B cell (primary cell): ENCODE results near the gene NPIPA2. TPM values are rescaled to one million over a fixed set of nuclear protein-coding genes. Genes with fewer than 3 reads are reported as not detected.
"Not testable (repeated sequence)": the region's sequence is repeated elsewhere in the genome, so short reads cannot be mapped to it uniquely, and the experiment has no call there.

Source experiments
- ATAC-seq: fragments of 200-7000 bp; cut with Tn5 transposase; one replicate; pipeline ENCODE4 v1.10.0; 2021; ENCODE audit warnings: low read depth, mild to moderate bottlenecking, moderate number of reproducible peaks, moderate library complexity
- CTCF ChIA-PET: fragments of 350-600 bp; sonication (Branson Sonifier 250); formaldehyde crosslinking; loops from one replicate; lab custom pipeline; 2021; ENCODE audit warnings: antibody characterized with exemption, inconsistent platforms; lab: Charles Lee
- POLR2A ChIA-PET: fragments of 350-600 bp; sonication (Branson Sonifier 250); formaldehyde crosslinking; loops from one replicate; lab custom pipeline; 2021; ENCODE audit warnings: antibody characterized with exemption; lab: Charles Lee
- DNase-seq: peaks from one replicate; pipeline ENCODE4 v3.0.0; 2013
- H2AFZ ChIP-seq: 2 replicates; pipeline ENCODE4 v1.6.1; 2012; ENCODE audit warnings: mild to moderate bottlenecking, low read depth, low read length; ENCODE audit not compliant: insufficient read depth, poor library complexity, severe bottlenecking
- H3K27ac ChIP-seq, 2 donors: 1 replicate in 1 of 2; 2 replicates in 1 of 2; pipeline ENCODE4 v1.5.1; 2012 to 2013; ENCODE audit warnings: low read length in 2 of 2, mild to moderate bottlenecking in 2 of 2, moderate library complexity in 1 of 2
- H3K27me3 ChIP-seq, 4 experiments: fragments of 200-600 bp in 1 of 4; sonication (generic) in 1 of 4; replicated peaks in 1 of 4; 1 replicate in 2 of 4; 2 replicates in 2 of 4; pipeline versions ENCODE4 v1.6.1 to v1.7.0; 2013 to 2016; ENCODE audit warnings: low read length in 3 of 4, mild to moderate bottlenecking in 2 of 4, mixed read lengths in 1 of 4, moderate library complexity in 1 of 4; ENCODE audit not compliant: insufficient read depth in 4 of 4, control insufficient read depth in 3 of 4; ENCODE audit errors: control extremely low read depth in 1 of 4
- H3K36me3 ChIP-seq, 2 experiments: replicated peaks in 1 of 2; 1 replicate in 1 of 2; 2 replicates in 1 of 2; pipeline versions ENCODE4 v1.6.1 to v1.7.1; 2013; ENCODE audit warnings: low read length in 1 of 2; ENCODE audit not compliant: insufficient read depth in 2 of 2, control insufficient read depth in 1 of 2; ENCODE audit errors: control extremely low read depth in 1 of 2, extremely low read depth in 1 of 2
- H3K4me1 ChIP-seq, 2 donors: fragments of 200-600 bp in 1 of 2; sonication (generic) in 1 of 2; 1 replicate in 1 of 2; 2 replicates in 1 of 2; pipeline versions ENCODE4 v1.5.1 to v1.6.1; 2013 to 2017; ENCODE audit warnings: low read length in 2 of 2; ENCODE audit not compliant: control insufficient read depth in 2 of 2, insufficient read depth in 2 of 2
- H3K4me2 ChIP-seq: replicated peaks from 2 replicates; pipeline ENCODE3; 2012; ENCODE audit warnings: mild to moderate bottlenecking, low read depth, low read length; ENCODE audit not compliant: poor library complexity, severe bottlenecking
- H3K4me3 ChIP-seq, 5 experiments: fragments of 200-600 bp in 1 of 5; sonication (generic) in 1 of 5; 1 replicate in 3 of 5; 2 replicates in 2 of 5; pipeline versions ENCODE4 v1.5.1 to v1.7.0; 2011 to 2016; ENCODE audit warnings: low read length in 4 of 5, mild to moderate bottlenecking in 4 of 5, low read depth in 2 of 5, control low read depth in 1 of 5, moderate library complexity in 1 of 5; ENCODE audit not compliant: insufficient read depth in 1 of 5; ENCODE audit errors: control extremely low read depth in 1 of 5, extremely low read depth in 1 of 5
- H3K79me2 ChIP-seq: fragments of 200-600 bp; sonication (generic); one replicate; pipeline ENCODE4 v1.6.0; 2016; ENCODE audit warnings: low read length; ENCODE audit not compliant: control insufficient read depth, insufficient read depth
- H3K9ac ChIP-seq: fragments of 200-600 bp; sonication (generic); 2 replicates; pipeline ENCODE4 v1.6.1; 2017; ENCODE audit warnings: mild to moderate bottlenecking, low read length, moderate library complexity
- H3K9me3 ChIP-seq, 3 donors: one replicate each; pipeline versions ENCODE4 v1.6.1 to v1.7.1; 2013; ENCODE audit warnings: low read length in 2 of 3; ENCODE audit not compliant: control insufficient read depth in 2 of 3, insufficient read depth in 1 of 3; ENCODE audit errors: control extremely low read depth in 1 of 3
- H4K20me1 ChIP-seq: 2 replicates; pipeline ENCODE4 v1.6.0; 2012; ENCODE audit warnings: mild to moderate bottlenecking, low read length; ENCODE audit not compliant: insufficient read depth, control insufficient read depth, poor library complexity, severe bottlenecking
- H3K27ac Mint-ChIP-seq: one replicate; pipeline ENCODE4 v1.8.0; 2021; ENCODE audit warnings: mixed read lengths
- H3K27me3 Mint-ChIP-seq: one replicate; pipeline ENCODE4 v1.8.0; 2021; ENCODE audit warnings: mixed read lengths
- H3K4me1 Mint-ChIP-seq: one replicate; pipeline ENCODE4 v1.8.0; 2021; ENCODE audit warnings: mixed read lengths
- H3K4me3 Mint-ChIP-seq: one replicate; pipeline ENCODE4 v1.8.0; 2021; ENCODE audit warnings: mixed read lengths
- H3K9me3 Mint-ChIP-seq: one replicate; pipeline ENCODE4 v1.8.0; 2022; ENCODE audit warnings: mixed read lengths; ENCODE audit not compliant: insufficient read depth
- WGBS: methylation state at CpG from one replicate; pipeline ENCODE4 v1.1.5; 2013; ENCODE audit warnings: missing lambda C conversion rate; ENCODE audit not compliant: insufficient coverage; 5-methylcytosine and 5-hydroxymethylcytosine counted together
- intact Hi-C: fragments of 100-400 bp; cut with micrococcal nuclease; formaldehyde crosslinking; loops from one replicate; pipeline ENCODE4 v1.10.0; 2022
- polyA minus RNA-seq: library from RNA; depleted of rRNA, polyadenylated mRNA; stranded (reverse); fragments of >200 nt; gene quantifications from 2 replicates; pipeline ENCODE4 v1.2.3, GENCODE V29; 2012
- polyA plus RNA-seq: library from polyadenylated mRNA; depleted of rRNA; stranded (reverse); fragments of >200 nt; gene quantifications from 2 replicates; pipeline ENCODE4 v1.2.3, GENCODE V29; 2012
- total RNA-seq, 2 donors: library from RNA; stranded (reverse); fragments of 120-200 nt in 1 of 2; gene quantifications; 1 replicate in 1 of 2; 2 replicates in 1 of 2; pipeline versions ENCODE4 v1.2.3 to v1.2.4, GENCODE V29; 2013 to 2022

Gene NPIPA2
- total RNA-seq (4.9 and 5.1 TPM in 2 replicates), polyA plus RNA-seq (1.5 and 3.9 TPM in 2 replicates), polyA minus RNA-seq (not detected in 2 replicates)
- total RNA-seq (2013), result 1.7 TPM

DNA sequence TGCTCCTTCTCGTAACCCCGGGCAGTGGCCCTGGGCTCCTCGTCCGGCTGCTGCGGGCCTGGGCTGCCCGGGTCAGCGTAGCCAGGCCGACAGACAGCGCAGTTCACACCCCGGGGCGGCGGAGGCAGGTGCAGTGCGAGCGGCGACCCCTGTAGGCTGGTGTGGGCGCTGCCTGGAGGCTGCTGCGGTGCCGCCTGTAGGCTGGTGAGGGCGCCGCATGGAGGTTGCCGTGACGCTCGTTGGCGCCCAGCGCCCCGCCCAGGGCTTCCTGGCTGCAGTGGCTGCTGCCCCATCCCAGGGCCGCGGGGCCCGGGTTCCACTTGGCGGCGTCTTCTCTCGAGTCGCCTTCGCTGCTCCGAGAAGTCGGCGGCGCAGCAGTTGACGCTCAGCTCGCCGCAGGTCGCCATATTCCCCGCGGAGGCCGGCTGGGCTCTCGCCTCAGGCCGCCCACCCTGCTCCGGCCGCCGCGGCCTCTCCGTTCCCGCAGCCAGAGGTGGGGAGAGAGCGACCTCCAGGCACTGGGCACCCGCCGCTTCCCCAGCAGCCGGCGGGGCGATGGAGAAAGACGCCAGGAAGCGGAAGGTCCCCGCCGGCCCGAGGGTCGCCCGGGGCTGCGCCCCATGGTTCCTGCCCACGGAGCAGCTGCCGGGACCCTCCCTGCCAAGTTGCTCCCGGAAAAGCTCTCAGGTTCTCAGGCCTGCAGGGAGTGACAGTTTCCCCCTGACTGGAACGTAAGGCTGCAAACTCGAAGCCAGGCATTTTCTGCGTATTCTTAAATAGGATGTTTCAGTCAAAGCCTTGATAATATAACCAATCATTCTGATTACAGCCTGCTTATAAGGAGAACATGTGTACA lies at the start of gene NPIPA2:
Gene NPIPA2, plus strand, starts transcription at position 261 of the 856 bp plus-strand sequence. CDS start 5,533 bp downstream, outside the sequence.
- peak; percentile 99 for ATAC-seq
- H3K79me2 ChIP-seq, H3K4me2 ChIP-seq, H2AFZ ChIP-seq, H3K4me3 ChIP-seq, H4K20me1 ChIP-seq, DNase-seq, POLR2A ChIA-PET, intact Hi-C loops, H3K27me3 Mint-ChIP-seq, H3K27ac ChIP-seq, H3K9me3 Mint-ChIP-seq, H3K9ac ChIP-seq, H3K4me1 ChIP-seq, H3K9me3 ChIP-seq, H3K27me3 ChIP-seq, H3K4me3 Mint-ChIP-seq, H3K4me1 Mint-ChIP-seq, H3K36me3 ChIP-seq, CTCF ChIA-PET, H3K27ac Mint-ChIP-seq: not testable (repeated sequence)
- no CpG with 5 or more reads among the region's 73 CpGs for WGBS

DNA sequence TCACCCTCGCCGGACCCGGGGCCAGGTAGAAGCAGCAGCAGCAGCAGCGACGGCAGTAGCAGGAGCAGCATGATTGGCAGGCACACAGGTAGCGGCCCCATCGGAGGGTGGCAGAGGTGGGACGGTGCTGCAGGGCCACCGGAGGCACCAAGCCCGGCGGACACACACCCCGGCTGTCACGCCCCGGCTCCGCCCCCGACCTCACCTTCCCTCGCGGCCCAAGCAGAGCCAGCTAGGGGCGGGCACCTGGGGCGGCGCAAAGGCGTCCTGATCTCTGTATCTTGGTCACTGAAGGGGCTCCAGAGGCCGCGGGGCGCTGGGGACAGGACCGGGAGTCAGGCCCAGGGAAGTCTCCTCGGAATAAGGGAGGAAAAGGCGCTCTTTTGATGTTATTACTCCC lies 48.2 kb upstream of the NPIPA2 start, which contains the start of gene PLA2G10:
Gene PLA2G10, minus strand, starts transcription at position 180 of the 400 bp plus-strand sequence. Its CDS starts 79 bp downstream, at position 101.
- DNase-seq, result not testable (repeated sequence)

DNA sequence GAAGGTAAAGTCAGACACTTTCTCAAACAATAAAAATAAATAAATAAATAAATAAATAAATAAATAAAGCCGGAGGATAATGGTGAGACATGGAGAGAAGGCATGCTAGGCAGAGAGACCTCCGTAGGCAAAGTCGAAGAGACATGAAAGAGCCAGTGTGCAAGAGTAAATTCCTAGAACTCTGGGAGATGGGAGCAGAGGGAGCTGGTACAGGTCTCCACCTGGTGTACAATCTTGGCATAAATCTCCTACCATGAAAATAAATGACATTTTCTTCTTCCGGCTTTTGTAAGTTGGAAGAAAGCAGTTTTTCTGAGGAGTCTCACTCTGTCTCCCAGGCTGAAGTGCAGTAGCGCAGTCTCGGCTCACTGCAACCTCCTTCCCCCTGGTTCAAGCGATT lies 40.5 kb upstream of the NPIPA2 start:
- H3K4me2 ChIP-seq, H3K4me3 ChIP-seq, H3K79me2 ChIP-seq, intact Hi-C loops, H2AFZ ChIP-seq, POLR2A ChIA-PET, H3K9me3 Mint-ChIP-seq, H3K9me3 ChIP-seq, H3K27ac Mint-ChIP-seq, CTCF ChIA-PET, H3K27me3 Mint-ChIP-seq, H4K20me1 ChIP-seq, DNase-seq, H3K27ac ChIP-seq, H3K4me1 Mint-ChIP-seq, ATAC-seq, H3K27me3 ChIP-seq, H3K9ac ChIP-seq, H3K36me3 ChIP-seq, H3K4me1 ChIP-seq, H3K4me3 Mint-ChIP-seq: not testable (repeated sequence)
- WGBS, result no CpG with 5 or more reads among the region's 7 CpGs

More for the DNA sequence above, 48.2 kb upstream of the NPIPA2 start, which contains the start of gene PLA2G10:
- H3K9ac ChIP-seq, H3K36me3 ChIP-seq, H4K20me1 ChIP-seq, H3K27me3 Mint-ChIP-seq, H2AFZ ChIP-seq, POLR2A ChIA-PET, H3K4me1 Mint-ChIP-seq, H3K27me3 ChIP-seq, H3K4me3 ChIP-seq, H3K27ac Mint-ChIP-seq, H3K27ac ChIP-seq, H3K4me2 ChIP-seq, intact Hi-C loops, ATAC-seq, H3K9me3 Mint-ChIP-seq, H3K9me3 ChIP-seq, H3K4me1 ChIP-seq, H3K79me2 ChIP-seq, CTCF ChIA-PET, H3K4me3 Mint-ChIP-seq: not testable (repeated sequence)
- no CpG with 5 or more reads among the region's 28 CpGs for WGBS

DNA sequence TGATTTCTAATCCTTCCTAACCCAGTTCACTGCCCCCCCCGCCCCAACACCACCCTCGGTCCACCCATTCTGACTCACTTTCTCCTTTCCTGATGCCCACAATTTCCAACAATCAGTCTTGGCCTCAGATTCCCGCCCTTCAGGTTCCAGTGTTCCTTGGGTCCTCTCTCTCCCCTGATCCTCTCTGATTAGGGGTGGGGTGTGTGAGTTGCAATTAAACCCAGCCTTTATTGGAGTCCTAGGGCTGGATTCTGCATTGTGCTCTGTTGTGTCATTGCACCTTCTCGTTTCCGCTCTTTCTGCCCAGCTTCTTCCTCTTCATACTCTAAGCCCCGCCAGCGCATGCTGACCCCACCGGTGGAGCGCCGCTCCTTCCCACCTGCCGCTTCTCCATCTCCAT lies 39.7 kb upstream of the NPIPA2 start:
- H3K4me3 Mint-ChIP-seq, CTCF ChIA-PET, H3K27ac Mint-ChIP-seq, H3K9me3 ChIP-seq, H3K9me3 Mint-ChIP-seq, H3K27me3 ChIP-seq, intact Hi-C loops, DNase-seq, H3K4me1 Mint-ChIP-seq, H3K4me2 ChIP-seq, H2AFZ ChIP-seq, H3K27me3 Mint-ChIP-seq, H3K9ac ChIP-seq, H3K79me2 ChIP-seq, H3K4me3 ChIP-seq, POLR2A ChIA-PET, H3K27ac ChIP-seq, ATAC-seq, H4K20me1 ChIP-seq, H3K4me1 ChIP-seq, H3K36me3 ChIP-seq: not testable (repeated sequence)
- no CpG with 5 or more reads among the region's 11 CpGs for WGBS
